NCI-H2107 treated with DMSO at 0.1 percent for 48 hours (cell line): Measurements from ENCODE around the gene GH2.
A peak's percentile ranks its signal among the peaks of the same experiment; 100 is the strongest.
"Not testable (repeated sequence)": the region's sequence is repeated elsewhere in the genome, so short reads cannot be mapped to it uniquely, and the experiment has no call there.

Experiments used
- DNase-seq: peaks from one replicate; lab custom pipeline; 2025; ENCODE audit not compliant: unreplicated experiment; lab: John Stamatoyannopoulos, UW

Gene GH2

DNA sequence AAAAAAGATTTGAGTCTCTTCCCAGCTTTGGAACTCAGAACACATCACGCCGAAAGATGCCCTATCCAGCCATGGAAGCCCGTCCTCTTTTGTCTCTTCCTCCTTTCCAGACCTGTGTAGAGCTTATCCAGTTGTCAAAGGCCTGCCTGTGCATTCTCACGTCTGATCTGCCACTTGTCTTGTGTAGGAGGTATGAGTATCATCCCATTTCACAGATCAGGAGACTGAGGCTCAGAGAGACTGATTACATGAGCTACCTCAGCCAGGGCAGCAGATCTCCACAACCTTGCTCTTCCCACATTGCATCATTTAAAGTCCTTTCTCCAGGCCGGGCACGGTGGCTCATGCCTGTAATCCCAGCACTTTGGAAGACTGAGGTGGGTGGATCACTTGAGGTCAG, 7.1 kb downstream of the GH2 start:
- DNase-seq, result not testable (repeated sequence)

DNA sequence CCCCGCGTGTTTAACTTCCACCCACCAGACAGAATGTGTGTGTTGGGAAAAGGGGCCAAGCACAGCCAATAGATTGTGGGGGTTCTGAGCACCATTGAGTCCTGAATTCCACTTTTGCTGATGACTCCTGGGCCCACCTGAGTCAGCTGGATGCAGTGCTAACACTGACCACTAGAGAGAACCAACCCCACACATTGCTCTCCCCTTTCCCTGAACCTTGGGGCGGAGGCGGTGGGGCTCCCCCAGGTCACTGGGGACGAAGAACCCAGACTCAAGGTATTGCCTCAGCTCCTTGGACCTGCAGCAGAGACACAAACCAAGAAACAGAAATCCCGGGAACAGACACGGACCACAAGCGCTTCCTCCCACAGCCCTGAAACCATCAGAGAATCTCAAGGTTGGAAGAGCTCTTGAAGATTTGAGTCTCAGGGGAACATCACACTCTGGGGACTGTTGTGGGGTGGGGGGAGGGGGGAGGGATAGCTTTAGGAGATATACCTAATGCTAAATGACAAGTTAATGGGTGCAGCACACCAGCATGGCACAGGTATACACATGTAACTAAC, 7.6 kb downstream of the GH2 start:
- DNase-seq, result not testable (repeated sequence)

DNA sequence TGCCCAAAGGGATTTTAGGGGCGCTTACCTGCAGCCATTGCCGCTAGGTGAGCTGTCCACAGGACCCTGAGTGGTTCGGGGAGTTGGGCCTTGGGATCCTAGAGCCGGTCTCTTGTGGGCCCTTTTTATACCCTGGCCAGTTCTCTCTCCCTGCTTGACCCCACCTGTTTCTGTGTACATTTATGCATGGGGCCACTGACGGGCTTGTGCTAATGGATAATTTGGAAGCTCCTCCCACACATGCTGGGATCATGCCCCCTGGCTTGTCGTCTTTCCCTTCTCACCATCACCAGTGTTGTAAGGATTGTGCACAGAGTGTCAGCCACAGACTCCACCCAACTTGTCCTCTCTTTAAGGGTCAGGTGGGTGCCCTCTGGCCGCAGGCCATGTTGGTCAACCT, 8.2 kb downstream of the GH2 start, which contains the start of gene CSH2:
Gene CSH2 (minus strand): TSS at position 101 of the 400 bp plus-strand sequence. CDS start 63 bp downstream, at position 38.
- not testable (repeated sequence) for DNase-seq

DNA sequence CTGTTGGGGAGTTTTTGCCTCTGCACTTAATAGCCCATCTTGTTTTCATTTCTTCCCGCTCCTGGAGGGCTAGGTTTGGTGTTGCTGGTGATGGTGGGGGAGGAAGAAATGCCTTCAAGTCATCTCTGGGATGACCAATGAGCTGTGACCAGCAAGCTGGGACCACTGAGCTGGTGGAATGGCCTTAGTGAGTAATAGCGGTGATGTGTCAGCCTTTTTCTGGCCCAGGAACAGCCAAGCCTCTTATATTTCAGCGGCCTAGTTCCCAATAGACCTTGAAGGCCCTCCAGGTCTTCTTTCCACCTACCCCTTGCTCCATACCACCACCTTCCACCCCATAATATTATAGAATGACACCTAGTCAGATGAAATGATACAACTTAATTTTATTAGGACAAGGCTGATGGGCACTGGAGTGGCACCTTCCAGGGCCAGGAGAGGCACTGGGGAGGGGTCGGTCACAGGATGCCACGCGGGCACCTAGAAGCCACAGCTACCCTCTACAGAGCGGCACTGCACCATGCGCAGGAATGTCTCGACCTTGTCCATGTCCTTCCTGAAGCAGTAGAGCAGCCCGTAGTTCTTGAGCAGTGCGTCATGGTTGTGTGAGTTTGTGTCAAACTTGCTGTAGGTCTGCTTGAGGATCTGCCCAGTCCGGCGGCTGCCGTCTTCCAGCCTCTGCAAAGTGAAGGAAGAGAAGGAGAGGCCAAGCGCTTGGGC, 9.9 kb downstream of the GH2 start:
- not testable (repeated sequence) for DNase-seq

DNA sequence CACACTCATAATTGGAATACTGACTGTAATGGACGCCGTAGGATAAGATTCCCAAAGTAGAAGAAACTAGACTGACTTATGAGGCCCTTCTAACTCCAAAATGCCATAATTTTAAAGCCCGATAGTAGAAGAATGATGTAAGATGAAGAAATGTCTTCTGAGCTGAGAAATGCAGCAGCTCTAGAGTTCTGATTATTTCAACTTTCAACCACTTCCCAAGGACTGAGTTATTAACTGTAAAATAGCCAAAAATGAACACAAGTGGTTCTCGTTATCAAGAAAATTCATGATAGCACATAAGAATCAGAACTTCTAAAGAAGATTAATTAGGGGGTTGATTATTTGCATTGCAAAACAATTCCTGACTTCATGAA, 11.5 kb downstream of the GH2 start:
- DNase-seq, result not testable (repeated sequence)

DNA sequence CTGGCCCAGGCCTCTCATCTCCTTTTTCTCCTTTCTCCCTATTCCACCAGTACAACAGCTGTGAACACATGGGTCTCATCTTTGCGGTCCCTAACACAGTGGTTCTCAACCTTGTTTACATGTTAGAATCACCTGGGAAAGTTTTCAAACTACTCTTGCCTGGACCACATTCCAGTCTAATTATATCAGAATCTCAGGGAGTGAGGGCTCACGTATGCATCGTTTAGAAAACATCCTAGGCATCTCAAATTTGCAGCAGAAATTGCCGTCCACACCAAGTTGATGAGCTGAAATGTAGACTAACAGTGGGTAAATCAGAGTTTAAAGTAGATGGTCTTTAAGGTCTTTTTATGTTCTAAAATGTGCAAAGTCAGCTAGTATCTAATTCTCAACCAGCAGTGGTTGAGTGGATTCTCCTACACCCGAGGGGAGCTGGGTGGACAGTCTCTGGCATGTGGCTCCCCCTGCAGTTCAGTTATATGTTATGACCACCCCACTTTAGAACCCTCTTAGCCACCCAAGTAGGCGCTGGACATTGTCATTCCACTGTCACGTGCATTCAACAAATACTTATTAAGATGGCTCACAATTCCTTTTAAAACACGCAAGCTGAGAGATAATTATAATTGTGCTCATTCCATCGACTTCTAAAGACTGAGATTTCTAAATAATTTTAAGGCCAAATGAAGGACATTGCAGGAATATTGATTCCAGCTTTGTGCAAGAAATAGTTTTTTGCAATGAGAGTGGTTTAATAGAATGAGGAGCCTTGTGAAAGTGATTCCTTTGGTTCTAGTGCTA, 12.1 kb downstream of the GH2 start:
- not testable (repeated sequence) for DNase-seq

DNA sequence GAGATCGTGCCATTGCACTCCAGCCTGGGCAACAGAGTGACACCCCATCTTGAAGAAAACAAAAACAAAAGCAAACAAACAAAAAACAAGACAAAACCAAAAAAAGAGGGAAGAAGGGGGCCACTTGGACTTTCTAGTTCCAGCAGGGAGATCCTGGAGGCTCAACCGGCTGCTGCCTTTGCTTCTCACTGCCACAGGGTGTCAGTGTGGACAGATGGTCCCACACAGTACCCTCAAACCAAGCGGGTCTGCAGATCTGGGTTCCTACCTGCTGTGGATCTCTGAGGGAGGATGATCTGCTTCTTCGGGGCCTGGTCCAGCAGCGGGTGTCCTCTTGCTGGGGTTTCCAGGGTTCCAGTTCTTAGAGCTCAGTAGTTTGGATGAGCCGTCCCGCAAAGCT, 15.1 kb downstream of the GH2 start:
- not testable (repeated sequence) for DNase-seq

DNA sequence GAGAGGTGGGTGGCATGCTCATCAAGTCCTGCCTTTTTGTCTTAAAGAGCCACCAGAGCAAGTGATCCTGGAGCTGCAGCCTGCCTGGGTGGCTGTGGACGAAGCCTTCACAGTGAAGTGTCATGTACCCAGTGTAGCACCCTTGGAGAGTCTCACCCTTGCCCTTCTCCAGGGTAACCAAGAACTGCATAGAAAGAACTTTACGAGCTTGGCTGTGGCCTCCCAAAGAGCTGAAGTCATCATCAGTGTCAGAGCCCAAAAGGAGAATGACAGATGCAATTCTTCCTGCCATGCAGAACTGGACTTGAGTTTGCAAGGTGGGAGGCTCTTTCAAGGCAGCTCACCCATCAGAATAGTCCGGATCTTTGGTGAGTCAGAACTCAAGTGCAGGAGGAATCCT, 22.5 kb downstream of the GH2 start:
- no peak for DNase-seq

DNA sequence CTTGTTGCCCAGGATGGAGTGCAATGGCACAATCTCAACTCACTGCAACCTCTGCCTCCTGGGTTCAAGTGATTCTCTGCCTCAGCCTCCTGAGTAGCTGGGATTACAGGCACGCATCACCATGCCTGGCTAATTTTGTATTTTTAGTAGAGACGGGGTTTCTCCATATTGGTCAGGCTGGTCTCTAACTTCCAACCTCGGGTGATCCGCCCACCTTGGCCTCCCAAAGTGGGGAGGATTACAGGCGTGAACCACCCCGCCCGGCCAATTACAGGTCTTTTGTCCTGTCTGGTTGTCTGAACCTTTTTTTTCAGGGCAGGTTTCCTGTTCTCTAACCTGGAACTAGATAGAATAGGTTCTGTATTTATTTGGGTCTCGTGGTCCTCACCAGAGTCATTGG, 25.3 kb downstream of the GH2 start:
- not testable (repeated sequence) for DNase-seq

DNA sequence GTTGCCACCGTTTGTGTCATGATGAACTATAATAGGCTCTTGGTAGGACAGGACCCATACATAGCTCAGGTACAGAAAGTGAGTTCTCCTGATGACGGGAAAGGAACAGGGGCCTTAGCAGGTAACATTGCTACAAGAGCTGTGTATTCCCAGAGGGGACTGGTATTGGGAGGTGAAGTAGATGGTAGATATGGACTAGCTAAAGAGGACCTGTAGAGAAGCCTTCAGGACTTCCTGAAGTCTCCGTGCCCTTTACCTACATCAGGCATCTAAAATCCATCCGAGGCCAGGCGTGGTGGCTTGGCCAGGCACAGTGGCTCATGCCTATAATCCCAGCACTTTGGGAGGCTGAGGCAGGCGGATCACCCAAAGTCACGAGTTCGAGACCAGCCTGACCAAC, 26.6 kb downstream of the GH2 start:
- DNase-seq, result no peak

DNA sequence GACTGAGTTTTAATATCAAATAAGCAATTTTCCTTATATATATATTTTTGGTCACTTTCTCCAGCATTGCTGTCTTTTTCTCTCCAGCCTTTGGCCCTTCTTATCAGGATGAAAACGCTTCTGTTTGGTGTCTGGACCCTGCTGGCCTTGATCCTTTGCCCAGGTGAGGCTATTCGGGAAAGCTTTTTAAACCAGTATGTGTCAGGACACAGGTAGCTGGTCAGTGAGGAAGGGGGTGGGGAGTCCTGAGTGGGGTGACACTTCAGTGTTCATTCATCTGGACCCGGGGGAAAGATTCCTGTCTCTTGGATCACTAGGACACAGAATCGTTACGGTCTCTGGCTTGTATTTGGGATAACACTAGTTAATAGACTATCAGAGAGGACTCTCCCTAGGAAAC, 27.0 kb downstream of the GH2 start:
- no peak for DNase-seq

DNA sequence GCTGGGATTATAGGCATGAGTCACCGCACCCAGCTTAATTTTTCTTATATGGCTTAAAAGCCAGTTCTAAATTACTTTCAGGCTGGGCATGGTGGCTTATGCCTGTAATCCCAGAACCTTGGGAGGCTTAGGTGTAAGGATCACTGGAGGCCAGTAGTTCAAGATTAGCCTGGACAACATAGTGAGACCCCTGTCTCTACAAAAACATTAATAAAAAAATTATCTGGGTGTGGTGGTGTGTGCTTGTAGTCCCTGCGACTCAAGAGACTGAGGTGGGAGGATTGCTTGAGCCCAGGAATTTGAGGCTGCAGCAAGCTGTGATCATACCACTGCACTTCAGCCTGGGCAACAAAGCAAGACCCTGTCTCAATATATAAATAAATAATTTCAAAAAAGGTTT, 28.5 kb downstream of the GH2 start:
- no peak for DNase-seq

DNA sequence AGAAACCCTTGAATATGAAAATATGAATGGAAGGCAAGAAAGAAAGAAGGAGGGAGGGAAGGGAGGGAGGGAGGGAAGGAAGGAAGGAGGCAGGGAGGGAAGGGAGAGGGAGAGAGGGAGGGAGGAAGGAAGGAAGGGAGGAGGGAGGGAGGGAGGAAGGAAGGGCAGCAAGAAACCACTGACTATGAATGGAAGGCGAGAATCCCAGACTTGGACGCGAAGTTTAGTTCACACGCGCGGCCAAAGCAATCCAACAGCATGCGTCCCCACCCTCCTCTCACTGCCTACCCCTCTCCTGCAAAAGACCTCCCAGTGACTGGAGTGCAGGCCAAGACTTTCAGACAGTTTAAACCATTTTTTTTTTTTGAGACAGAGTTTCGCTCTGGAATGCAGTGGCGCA, 31.3 kb downstream of the GH2 start:
- DNase-seq, result no peak

DNA sequence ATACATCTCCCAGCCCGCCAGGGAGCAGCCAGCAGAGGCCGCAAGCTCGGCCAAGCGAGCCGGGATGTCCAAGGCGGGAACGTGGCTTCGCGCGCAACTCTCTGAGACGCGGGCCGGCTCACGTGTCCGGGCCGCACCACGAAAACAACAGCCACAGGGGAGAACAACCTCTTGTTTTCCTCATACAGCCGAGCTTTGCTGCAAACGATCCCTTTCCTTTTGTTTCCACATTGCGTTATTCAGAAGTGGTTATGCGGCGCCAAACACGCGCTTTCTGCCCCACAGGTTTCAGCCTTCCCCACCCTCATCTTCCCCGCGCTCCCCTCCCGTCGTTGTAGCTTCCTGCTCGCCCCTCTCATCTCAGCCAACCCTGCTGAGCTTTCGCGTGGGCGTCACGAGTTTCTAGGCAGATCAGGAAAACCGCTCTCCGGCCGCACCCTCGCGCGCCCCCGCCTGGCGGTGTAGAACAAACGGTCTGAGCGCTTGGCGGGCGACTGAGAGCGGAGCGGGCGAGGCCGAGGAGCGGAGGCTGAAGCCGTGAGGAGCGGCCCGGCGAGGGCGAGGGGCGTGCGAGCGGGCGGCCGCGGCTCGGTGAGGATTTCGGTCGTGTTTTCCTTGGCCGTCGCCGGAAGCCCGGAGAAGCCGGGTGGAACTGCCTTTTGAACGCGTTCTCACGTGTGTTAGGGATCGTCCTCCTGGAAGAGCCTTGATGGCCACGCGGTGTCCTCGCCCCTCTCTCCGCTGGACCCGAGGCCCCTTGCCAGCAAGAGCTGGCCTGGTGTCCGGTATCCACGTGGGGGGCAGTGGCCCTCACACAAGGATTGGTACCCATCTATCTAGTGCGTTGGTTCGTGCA, 32.7 kb downstream of the GH2 start:
- no peak for DNase-seq

DNA sequence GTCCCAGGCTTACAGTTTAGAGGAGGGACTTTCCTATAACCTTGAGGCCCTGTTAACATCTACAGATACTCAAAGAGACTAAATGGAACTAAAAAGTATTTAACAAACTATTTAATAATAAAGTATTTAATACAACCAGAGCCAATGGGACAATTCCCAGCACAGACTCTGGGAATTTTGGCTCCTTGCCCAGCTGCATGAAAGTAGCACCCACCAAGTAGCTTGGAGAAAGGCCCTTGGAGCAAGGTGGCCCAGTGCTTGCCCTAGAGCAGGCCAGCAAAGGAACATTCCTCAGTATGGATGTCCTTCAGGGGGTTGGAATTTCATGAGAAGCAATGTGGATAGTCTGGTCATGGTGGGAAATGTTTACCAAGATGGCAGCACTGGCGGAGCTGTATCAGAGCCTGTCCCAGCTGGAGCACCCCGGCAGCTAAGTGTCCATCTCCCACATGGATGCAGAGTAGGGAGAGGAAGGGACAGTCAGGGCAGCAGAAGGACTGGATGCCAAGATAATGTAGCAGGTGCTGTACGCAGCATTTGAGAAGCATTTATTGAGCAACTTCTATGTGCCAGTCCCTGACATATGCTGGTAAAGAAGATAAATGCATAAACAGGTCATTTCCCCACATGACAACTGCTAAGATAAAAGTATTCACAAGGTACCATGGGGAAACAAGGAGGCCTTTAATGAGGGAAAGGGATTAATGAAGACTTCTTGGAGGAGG, 34.1 kb downstream of the GH2 start:
- no peak for DNase-seq

DNA sequence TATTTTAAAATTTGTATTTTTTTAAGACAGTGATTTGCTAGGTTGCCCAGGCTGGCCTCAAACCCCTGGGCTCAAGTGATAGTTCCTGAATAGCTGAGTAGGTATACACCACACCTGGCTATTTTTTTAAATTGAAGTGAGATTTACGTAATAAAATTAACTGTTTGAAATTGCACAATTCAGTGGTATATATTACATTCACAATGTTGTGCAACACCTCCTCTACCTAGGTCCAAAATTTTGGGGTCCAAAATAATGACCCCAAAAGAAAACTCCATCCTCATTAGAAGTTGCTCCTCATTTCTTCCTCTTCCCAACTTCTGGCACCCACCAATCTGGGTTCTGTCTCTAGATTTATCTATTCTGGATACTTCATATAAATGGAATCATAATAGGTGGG, 36.2 kb downstream of the GH2 start:
- DNase-seq, result no peak

DNA sequence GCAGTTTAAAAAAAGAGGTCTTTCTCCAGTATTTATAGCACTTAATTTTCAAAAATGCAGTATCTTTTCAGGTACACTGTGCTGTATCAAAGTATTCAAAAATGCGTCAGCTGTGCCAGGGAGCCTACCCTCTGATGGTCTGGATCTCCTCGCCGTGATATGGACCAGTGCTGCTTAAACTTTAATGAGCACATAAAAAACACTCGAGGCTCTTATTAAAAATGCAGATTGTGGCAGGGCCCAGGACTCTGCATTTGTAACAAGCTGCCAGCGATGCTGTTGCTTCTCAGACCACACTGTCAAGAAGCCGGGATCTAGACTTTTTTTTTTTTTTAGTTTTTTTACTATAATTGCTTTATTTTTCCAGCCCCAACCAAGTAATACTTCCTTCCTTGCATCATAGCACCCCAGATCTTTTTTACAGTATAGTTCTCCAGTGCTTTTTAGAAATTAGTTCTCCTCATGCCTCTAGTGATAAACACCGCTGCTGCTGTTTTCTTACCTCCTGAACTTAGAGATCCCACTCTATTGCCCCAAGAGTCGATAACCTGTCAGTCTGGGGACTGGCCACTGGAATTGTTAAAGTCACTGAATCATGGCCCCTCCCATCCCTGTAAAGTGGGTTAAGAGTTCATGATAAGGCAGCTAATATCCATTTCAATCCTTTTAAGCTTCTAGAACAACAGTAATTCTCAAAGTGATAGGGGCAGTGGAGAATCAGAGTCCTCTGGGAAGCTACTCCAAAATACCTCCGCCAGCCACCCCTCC, 37.6 kb downstream of the GH2 start:
- no peak for DNase-seq

DNA sequence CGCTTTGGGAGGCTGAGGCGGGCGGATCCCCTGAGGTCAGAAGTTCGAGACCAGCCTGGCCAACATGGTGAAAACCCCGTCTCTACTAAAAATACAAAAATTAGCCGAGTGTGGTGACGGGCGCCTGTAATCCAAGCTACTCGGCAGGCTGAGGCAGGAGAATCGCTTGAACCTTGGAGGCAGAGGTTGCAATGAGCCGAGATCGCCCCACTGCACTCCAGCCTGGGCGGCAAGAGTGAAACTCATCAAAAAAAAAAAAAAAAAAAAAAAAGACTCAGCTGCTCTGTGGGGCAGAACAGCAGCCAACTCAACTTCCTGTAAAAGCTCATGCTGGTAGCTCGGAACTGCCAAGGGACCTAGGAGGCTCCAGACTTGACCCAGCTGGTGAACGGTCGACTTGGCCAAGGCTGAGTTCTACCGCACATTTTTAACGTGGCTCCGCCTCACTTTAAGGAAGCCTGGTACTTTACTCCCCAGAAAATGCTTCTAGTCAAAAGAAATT, 38.3 kb downstream of the GH2 start:
- DNase-seq, result not testable (repeated sequence)

DNA sequence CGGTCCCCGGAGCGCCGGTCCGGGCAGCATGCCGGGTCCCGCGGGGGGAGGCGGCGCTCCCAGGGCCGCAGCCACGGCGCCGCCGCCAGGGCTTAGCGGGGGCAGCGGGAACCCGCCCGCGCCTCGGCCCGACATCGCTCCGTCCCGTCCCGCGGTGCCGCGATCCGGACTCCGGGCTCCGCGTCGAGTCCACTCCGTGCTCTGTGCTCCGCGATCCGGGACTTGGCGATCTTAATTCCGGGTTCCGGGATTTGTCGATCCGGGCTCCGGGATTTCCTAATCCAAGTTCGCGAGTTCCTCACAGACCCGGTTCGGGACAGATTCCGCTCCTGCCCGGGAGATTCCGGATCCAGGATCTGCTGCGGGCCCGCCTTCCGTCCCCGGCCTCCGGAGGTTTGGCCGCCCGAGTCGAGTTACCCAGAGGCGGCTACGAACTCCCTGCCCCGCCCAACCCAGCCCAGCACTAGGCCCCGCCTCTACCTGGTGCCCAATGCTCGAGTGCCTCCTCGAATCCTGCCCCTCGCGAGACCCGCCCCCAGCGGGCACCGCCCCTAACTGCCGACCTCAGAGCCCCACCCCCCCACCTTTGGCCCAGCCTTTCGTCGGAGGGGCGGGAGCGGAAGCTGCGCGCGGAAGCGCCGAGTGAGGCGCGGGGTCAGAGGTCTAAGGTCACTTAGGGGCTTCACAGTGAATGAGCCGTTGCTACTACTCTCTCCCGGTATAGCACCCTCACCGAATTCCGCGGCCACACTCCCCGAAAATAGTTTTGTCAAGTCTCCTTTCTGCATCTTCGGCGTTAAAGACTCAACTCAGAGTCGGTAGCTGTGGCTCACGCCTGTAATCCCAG, 39.0 kb downstream of the GH2 start, which contains the start of gene SMARCD2:
Gene SMARCD2 (minus strand): TSS at position 146 of the 847 bp plus-strand sequence. CDS start 11 bp downstream, at position 135.
- peak; percentile 91 for DNase-seq
